ENCODE results near the gene SGCE.

Gene SGCE

GRCh38 chr7:94660006-94660405 is 4.1 kb upstream of the SGCE start:
- no peaks in the 10 kb centered on the region for H3K36me3 ChIP-seq (ENCODE audit: control insufficient read depth in 5 of 5, insufficient read depth in 5 of 5, low read length in 5 of 5)
- H3K9me3 ChIP-seq (ENCODE audit: control insufficient read depth in 5 of 5, low read length in 5 of 5): peaks cover 0 to 9% (median 0%) of the 10 kb centered on the region in 5 donors
- peaks cover 0 to 5% (median 3%) of the 10 kb centered on the region in 5 donors for H3K27me3 ChIP-seq (ENCODE audit: control insufficient read depth in 5 of 5, insufficient read depth in 4 of 5, low read length in 5 of 5)
- H3K9ac ChIP-seq (ENCODE audit: low read length in 5 of 5): no peak overlapping the region
- no peak overlapping the region for H3K4me3 ChIP-seq (ENCODE audit: low read depth in 1 of 5, low read length in 5 of 5)
- H3K4me1 ChIP-seq (ENCODE audit: control insufficient read depth in 5 of 5, insufficient read depth in 5 of 5, low read length in 5 of 5): peaks cover 1 to 29% (median 22%) of the 10 kb centered on the region in 5 donors
- H3K27ac ChIP-seq (ENCODE audit: low read depth, low read length): no peak overlapping the region

GRCh38 chr7:94658826-94659225 is 2.9 kb upstream of the SGCE start:
- Histone ChIP-seq H3K9ac (ENCODE audit: low read length in 5 of 5) (no peak overlapping the region), H3K27me3 (ENCODE audit: control insufficient read depth in 5 of 5, insufficient read depth in 4 of 5, low read length in 5 of 5) (peaks cover 0 to 7% (median 3%) of the 10 kb centered on the region in 5 donors), H3K27ac (ENCODE audit: low read depth, low read length) (no peak overlapping the region), H3K4me3 (ENCODE audit: low read depth in 1 of 5, low read length in 5 of 5) (peak overlapping the region in 1 of 5 donors; percentile 74), H3K9me3 (ENCODE audit: control insufficient read depth in 5 of 5, low read length in 5 of 5) (peaks cover 0 to 7% (median 0%) of the 10 kb centered on the region in 5 donors), H3K36me3 (ENCODE audit: control insufficient read depth in 5 of 5, insufficient read depth in 5 of 5, low read length in 5 of 5) (no peaks in the 10 kb centered on the region), H3K4me1 (ENCODE audit: control insufficient read depth in 5 of 5, insufficient read depth in 5 of 5, low read length in 5 of 5) (peaks cover 2 to 32% (median 28%) of the 10 kb centered on the region in 5 donors)

DNA sequence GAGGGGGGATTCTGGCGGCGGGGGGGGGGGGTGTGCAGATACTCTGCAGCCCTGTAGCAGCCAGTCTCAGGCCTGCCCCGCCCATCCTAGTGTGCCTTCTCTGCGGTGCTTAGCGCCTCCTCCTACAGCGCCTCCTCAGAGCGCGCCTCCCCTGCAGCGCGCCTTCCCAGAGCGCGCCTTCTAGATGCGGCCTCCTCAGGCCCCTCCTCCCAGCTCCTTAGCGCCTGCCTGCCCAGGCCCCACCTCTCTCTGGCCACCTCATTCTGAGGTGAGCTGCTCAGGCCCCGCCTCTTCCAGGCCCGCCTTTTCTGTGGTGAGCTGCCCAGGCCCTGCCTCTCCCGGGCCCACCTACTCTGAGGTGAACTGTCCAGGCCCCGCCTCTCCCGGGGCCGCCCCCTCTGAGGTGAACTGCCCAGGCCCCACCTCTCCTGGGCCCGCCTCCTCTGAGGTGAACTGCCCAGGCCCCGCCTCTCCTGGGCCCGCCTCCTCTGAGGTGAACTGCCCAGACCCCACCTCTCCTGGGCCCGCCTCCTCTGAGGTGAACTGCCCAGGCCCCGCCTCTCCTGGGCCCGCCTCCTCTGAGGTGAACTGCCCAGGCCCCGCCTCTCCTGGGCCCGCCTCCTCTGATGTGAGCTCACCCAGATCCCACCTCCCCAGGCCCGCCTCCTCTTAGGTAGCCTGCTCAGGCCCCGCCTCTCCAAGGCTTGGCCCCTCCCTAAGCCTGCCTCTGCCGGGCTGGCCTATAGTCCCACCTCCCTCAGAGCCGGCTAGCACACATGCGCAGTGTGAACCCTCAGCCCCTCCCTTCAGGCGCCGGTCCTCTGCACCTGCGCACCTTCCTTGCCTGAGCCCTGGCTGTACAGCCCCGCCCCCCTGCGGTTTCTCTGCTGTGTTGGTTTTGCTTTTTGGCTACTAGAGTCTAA is 2.1 kb upstream of the SGCE start:
- H3K36me3 ChIP-seq (ENCODE audit: control insufficient read depth in 5 of 5, insufficient read depth in 5 of 5, low read length in 5 of 5): no peaks in the 10 kb centered on the region
- H3K4me3 ChIP-seq (ENCODE audit: low read depth in 1 of 5, low read length in 5 of 5): peak overlapping the region; percentile 61 to 89 (median 77)
- H3K27ac ChIP-seq (ENCODE audit: low read depth, low read length): no peak overlapping the region
- peaks cover 0 to 7% (median 3%) of the 10 kb centered on the region in 5 donors for H3K27me3 ChIP-seq (ENCODE audit: control insufficient read depth in 5 of 5, insufficient read depth in 4 of 5, low read length in 5 of 5)
- peaks cover 2 to 32% (median 28%) of the 10 kb centered on the region in 5 donors for H3K4me1 ChIP-seq (ENCODE audit: control insufficient read depth in 5 of 5, insufficient read depth in 5 of 5, low read length in 5 of 5)
- H3K9ac ChIP-seq (ENCODE audit: low read length in 5 of 5): no peak overlapping the region
- peaks cover 0 to 7% (median 0%) of the 10 kb centered on the region in 5 donors for H3K9me3 ChIP-seq (ENCODE audit: control insufficient read depth in 5 of 5, low read length in 5 of 5)

GRCh38 chr7:94656925-94657731 is 1.2 kb upstream of the SGCE start:
- Histone ChIP-seq H3K27me3 (ENCODE audit: control insufficient read depth in 5 of 5, insufficient read depth in 4 of 5, low read length in 5 of 5) (peaks cover 0 to 7% (median 3%) of the 10 kb centered on the region in 5 donors), H3K27ac (ENCODE audit: low read depth, low read length) (no peak overlapping the region), H3K9ac (ENCODE audit: low read length in 5 of 5) (peak overlapping the region in 1 of 5 donors; percentile 8), H3K4me3 (ENCODE audit: low read depth in 1 of 5, low read length in 5 of 5) (peak overlapping the region; percentile 58 to 89 (median 74)), H3K36me3 (ENCODE audit: control insufficient read depth in 5 of 5, insufficient read depth in 5 of 5, low read length in 5 of 5) (no peaks in the 10 kb centered on the region), H3K9me3 (ENCODE audit: control insufficient read depth in 5 of 5, low read length in 5 of 5) (peaks cover 0 to 7% (median 0%) of the 10 kb centered on the region in 5 donors), H3K4me1 (ENCODE audit: control insufficient read depth in 5 of 5, insufficient read depth in 5 of 5, low read length in 5 of 5) (peaks cover 2 to 32% (median 28%) of the 10 kb centered on the region in 5 donors)

GRCh38 chr7:94656658-94656924 is 658 bp upstream of the SGCE start:
- Histone ChIP-seq H3K27ac (ENCODE audit: low read depth, low read length) (no peak overlapping the region), H3K27me3 (ENCODE audit: control insufficient read depth in 5 of 5, insufficient read depth in 4 of 5, low read length in 5 of 5) (peaks cover 0 to 7% (median 3%) of the 10 kb centered on the region in 5 donors)

GRCh38 chr7:94655126-94655847 is 646 bp downstream of the SGCE start:
- Histone ChIP-seq H3K9ac (ENCODE audit: low read length in 5 of 5) (peak overlapping the region in 4 of 5 donors; percentile 26 to 73 (median 60)), H3K27ac (ENCODE audit: low read depth, low read length) (peak overlapping the region; percentile 50)

More at GRCh38 chr7:94656658-94656924, 658 bp upstream of the SGCE start:
- H3K36me3 ChIP-seq (ENCODE audit: control insufficient read depth in 5 of 5, insufficient read depth in 5 of 5, low read length in 5 of 5): no peaks in the 10 kb centered on the region
- H3K4me3 ChIP-seq (ENCODE audit: low read depth in 1 of 5, low read length in 5 of 5): peak overlapping the region; percentile 58 to 89 (median 74)
- H3K4me1 ChIP-seq (ENCODE audit: control insufficient read depth in 5 of 5, insufficient read depth in 5 of 5, low read length in 5 of 5): peaks cover 2 to 32% (median 28%) of the 10 kb centered on the region in 5 donors
- H3K9me3 ChIP-seq (ENCODE audit: control insufficient read depth in 5 of 5, low read length in 5 of 5): peaks cover 0 to 7% (median 0%) of the 10 kb centered on the region in 5 donors
- peak overlapping the region in 1 of 5 donors; percentile 8 for H3K9ac ChIP-seq (ENCODE audit: low read length in 5 of 5)

GRCh38 chr7:94654783-94655125 is 1.2 kb downstream of the SGCE start:
- peak overlapping the region; percentile 74 to 89 (median 80) for H3K4me3 ChIP-seq (ENCODE audit: low read depth in 1 of 5, low read length in 5 of 5)
- H3K9me3 ChIP-seq (ENCODE audit: control insufficient read depth in 5 of 5, low read length in 5 of 5): peaks cover 0 to 7% (median 0%) of the 10 kb centered on the region in 5 donors
- H3K27ac ChIP-seq (ENCODE audit: low read depth, low read length): no peak overlapping the region
- no peaks in the 10 kb centered on the region for H3K36me3 ChIP-seq (ENCODE audit: control insufficient read depth in 5 of 5, insufficient read depth in 5 of 5, low read length in 5 of 5)
- peaks cover 2 to 38% (median 32%) of the 10 kb centered on the region in 5 donors for H3K4me1 ChIP-seq (ENCODE audit: control insufficient read depth in 5 of 5, insufficient read depth in 5 of 5, low read length in 5 of 5)
- peaks cover 0 to 7% (median 3%) of the 10 kb centered on the region in 5 donors for H3K27me3 ChIP-seq (ENCODE audit: control insufficient read depth in 5 of 5, insufficient read depth in 4 of 5, low read length in 5 of 5)
- H3K9ac ChIP-seq (ENCODE audit: low read length in 5 of 5): peak overlapping the region in 3 of 5 donors; percentile 26 to 73 (median 71)

More at GRCh38 chr7:94655126-94655847, 646 bp downstream of the SGCE start:
- Histone ChIP-seq H3K4me1 (ENCODE audit: control insufficient read depth in 5 of 5, insufficient read depth in 5 of 5, low read length in 5 of 5) (peaks cover 2 to 34% (median 29%) of the 10 kb centered on the region in 5 donors), H3K27me3 (ENCODE audit: control insufficient read depth in 5 of 5, insufficient read depth in 4 of 5, low read length in 5 of 5) (peaks cover 0 to 7% (median 3%) of the 10 kb centered on the region in 5 donors), H3K36me3 (ENCODE audit: control insufficient read depth in 5 of 5, insufficient read depth in 5 of 5, low read length in 5 of 5) (no peaks in the 10 kb centered on the region), H3K9me3 (ENCODE audit: control insufficient read depth in 5 of 5, low read length in 5 of 5) (peaks cover 0 to 7% (median 0%) of the 10 kb centered on the region in 5 donors), H3K4me3 (ENCODE audit: low read depth in 1 of 5, low read length in 5 of 5) (peak overlapping the region; percentile 74 to 89 (median 80))

GRCh38 chr7:94650147-94651051 is 5.5 kb downstream of the SGCE start:
- Histone ChIP-seq H3K4me1 (ENCODE audit: control insufficient read depth in 5 of 5, insufficient read depth in 5 of 5, low read length in 5 of 5) (peaks cover 2 to 19% (median 10%) of the 10 kb centered on the region in 5 donors), H3K36me3 (ENCODE audit: control insufficient read depth in 5 of 5, insufficient read depth in 5 of 5, low read length in 5 of 5) (no peaks in the 10 kb centered on the region), H3K4me3 (ENCODE audit: low read depth in 1 of 5, low read length in 5 of 5) (no peak overlapping the region), H3K27ac (ENCODE audit: low read depth, low read length) (no peak overlapping the region), H3K9ac (ENCODE audit: low read length in 5 of 5) (peak overlapping the region in 1 of 5 donors; percentile 35), H3K9me3 (ENCODE audit: control insufficient read depth in 5 of 5, low read length in 5 of 5) (no peaks in the 10 kb centered on the region), H3K27me3 (ENCODE audit: control insufficient read depth in 5 of 5, insufficient read depth in 4 of 5, low read length in 5 of 5) (peaks cover 0 to 6% (median 5%) of the 10 kb centered on the region in 5 donors)
